ENCODE data around the gene OAS1.

Gene OAS1

GRCh38 chr12:112906712-112907414 is at the start of gene OAS1:
Gene OAS1 (plus strand): TSS chr12:112906962. CDS start chr12:112907040, 78 bp downstream.
- no peak for DNase-seq (ENCODE audit: low read depth)

DNA sequence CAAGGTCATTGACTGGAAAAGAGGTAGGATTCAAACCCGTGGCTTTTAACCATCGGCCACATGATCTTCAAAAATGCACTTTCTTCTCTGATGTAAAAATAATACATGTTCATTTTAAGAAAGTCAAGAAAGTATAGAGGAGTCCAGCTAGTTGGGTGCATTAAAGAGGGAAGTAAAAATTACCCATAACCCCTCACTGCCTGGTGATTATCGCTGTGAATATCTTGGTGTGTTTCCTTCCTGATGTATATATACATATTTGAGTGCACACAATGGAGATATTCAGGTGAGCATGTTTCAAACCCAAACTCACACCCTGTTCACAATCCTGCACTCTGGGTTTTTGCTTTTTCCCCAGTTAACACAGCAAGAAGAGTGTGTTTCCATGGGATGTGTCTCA is 47.5 kb upstream of the OAS1 start:
- no peak for DNase-seq (ENCODE audit: low read depth)

DNA sequence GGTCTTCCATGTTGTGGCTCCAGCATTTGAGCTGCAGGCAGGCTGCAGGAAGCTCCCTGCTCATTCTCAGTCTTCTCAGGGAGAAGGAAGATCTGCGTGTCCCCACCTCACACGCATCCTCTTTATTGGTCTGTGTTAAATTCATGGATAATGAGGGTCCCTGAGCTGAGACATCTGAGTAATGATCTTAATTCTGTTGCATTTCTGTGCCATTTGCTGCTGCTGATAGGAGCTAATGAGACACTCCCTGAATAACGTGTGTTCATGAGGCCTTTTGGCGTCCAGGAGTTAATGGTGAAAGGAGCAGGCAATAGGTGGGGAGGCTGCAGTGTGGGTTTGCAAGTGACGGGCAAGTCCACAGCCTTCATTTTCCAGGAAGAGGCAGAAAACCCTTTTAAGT is 46.6 kb upstream of the OAS1 start:
- no peak for DNase-seq (ENCODE audit: low read depth)

DNA sequence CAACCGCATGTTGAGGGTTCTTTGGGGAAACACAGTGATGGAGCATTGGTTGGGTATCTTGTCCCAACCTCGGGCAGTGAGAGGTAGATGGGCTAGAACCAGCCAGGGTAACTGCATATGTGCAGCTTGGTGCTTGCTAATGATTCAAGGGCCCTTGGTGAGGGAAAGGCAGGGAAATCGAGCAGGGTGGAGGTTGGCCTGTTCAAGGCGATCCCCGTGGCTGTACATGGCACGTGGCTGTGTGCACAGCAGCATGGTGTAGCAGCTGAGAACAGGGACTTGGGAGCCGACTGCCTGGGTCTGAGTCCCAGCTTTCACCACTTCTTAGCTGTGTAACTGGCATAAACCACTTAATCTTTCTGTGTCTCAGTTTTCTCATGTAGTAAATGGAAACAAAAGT is 45.5 kb upstream of the OAS1 start:
- no peak for DNase-seq (ENCODE audit: low read depth)

GRCh38 chr12:112862636-112863290 is 44.0 kb upstream of the OAS1 start:
- no peak for DNase-seq (ENCODE audit: low read depth)

GRCh38 chr12:112868459-112869041 is 38.2 kb upstream of the OAS1 start:
- no peak for DNase-seq (ENCODE audit: low read depth)

DNA sequence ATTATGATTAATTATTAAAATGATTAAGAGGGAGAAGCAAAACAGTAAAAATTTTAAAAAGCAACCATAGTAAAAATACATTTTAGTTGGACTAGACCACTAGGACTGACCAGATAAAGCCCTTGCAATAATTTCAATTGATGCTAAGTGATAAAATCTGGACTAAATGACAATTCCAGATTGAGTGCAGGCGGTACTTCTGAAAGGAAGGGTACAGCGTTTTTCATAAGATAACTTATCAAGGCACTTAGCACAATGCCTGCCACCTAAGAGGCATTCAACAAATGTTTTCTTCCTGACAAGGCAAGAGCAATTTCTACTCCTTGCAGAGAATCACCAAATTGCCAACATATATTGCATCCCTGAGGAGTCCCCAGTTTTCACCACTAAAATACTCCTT is 37.7 kb upstream of the OAS1 start:
- no peak for DNase-seq (ENCODE audit: low read depth)

GRCh38 chr12:112869778-112870177 is 37.0 kb upstream of the OAS1 start:
- no peak for DNase-seq (ENCODE audit: low read depth)

- no peak for DNase-seq (ENCODE audit: low read depth)
These were observed 36.3 kb upstream of the OAS1 start for GRCh38 chr12:112870267-112870980.

- DNase-seq (ENCODE audit: low read depth), result no peak
These were observed 31.2 kb upstream of the OAS1 start for GRCh38 chr12:112875608-112876007.

GRCh38 chr12:112876506-112876905 is 30.3 kb upstream of the OAS1 start:
- no peak for DNase-seq (ENCODE audit: low read depth)

- DNase-seq (ENCODE audit: low read depth), result no peak
These were observed 29.8 kb upstream of the OAS1 start for GRCh38 chr12:112877006-112877405.

DNA sequence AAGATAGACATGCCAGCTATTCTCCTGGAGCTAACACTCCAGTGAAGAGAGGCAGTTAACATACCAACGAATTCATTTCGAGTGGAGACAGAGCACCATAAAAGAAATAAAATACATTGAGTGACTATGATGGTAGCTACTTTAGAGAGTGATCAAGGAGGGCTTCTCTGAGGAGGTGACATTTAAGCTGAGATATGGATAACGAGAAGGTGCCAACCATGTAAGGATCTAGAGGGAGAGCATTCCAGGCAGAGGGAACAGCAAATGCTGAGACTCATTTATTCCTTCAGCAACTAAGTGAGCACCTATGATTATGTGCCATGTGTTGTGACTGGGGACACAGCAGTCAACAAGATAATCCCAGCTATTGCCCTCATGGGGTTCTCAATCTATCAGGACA is 28.3 kb upstream of the OAS1 start:
- DNase-seq (ENCODE audit: low read depth), result no peak

DNA sequence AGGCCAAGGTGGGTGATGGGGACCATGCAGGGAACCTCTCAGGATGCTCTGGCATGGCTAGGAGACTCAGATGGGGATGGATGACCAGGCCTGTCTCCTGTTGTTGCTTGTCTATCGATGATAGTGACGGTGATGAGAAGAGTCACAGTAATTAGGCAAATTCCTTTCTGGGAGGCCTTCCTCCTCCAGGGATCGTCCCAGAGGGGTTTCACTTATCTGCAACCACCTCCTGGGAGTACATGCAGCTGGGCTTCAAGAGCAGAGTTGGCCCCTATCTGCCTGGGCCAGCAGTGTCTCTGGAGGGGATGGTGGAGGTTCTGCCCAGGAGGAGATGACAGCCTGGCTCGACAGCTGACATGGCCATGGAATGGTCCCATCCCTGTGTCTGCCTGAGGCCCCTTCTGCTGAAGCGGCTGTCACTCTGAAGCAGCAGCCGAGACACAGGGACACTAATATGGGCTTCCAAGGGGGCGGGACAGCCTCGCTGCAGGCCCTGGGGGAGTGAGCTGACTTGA is 27.5 kb upstream of the OAS1 start:
- no peak for DNase-seq (ENCODE audit: low read depth)

- no peak for DNase-seq (ENCODE audit: low read depth)
These were observed 25.2 kb upstream of the OAS1 start for GRCh38 chr12:112881602-112882001.

GRCh38 chr12:112885236-112885635 is 21.5 kb upstream of the OAS1 start:
- no peak for DNase-seq (ENCODE audit: low read depth)

DNA sequence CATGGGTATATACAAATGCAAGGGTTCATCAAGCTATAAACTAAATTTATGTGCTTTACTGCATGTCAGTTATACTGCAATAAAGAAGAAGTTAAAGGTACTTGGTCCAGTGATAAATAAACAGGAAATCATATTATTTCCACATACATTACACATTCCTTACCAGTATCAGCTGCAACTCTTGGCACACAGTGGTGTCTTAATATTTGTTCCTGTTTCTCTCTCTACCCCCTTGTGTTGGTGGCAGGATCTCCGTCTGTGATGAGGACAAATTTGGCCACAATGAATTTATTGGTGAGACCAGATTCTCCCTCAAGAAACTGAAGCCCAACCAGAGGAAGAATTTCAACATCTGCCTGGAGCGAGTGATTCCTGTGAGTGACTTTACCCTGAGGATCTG is 19.2 kb upstream of the OAS1 start:
- DNase-seq (ENCODE audit: low read depth), result no peak

DNA sequence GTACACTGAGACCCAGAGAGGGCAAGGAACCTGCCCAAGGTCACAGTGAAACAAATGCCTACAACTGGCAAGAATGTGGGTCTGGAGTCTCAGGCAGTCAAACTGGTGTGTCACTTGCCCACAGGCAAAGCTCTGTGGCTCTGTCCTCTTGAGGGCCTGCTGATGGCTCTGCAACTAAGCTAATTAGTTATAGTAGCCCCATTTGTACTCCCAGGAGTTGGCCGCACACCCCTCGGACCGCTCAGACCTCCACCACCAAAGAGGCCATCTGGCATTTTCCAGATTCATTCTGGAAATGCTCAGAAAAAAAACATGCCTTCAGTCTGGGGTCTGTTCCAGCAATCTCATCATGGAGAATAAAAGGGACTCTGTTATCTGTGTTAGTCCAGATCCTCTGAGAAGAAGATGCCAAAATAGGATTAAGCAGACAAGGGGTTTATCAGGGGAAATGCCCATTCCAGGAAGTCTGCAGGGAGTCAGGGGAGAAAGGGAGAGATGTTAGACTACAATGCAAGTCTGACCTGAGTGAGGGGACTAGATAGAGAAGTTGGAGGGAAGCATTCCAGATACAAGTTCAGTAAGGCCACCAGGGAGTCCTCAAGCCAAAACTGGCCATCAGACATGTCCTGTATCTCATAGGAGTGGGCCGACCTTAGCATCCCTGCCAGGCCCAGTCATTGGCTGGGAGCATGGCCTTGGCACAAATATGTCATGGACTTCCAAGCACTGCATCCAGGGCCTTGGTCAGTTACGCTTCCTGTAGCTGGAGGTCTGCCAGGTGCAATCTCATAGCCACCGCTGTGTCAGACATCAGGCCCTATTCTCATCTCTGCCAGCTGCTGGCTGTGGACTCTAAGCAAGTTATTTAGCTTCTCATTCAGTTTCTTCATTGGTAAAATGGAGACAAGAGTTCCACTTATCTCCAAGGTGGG is 15.4 kb upstream of the OAS1 start:
- DNase-seq (ENCODE audit: low read depth), result no peak

GRCh38 chr12:112892856-112893255 is 13.9 kb upstream of the OAS1 start:
- no peak for DNase-seq (ENCODE audit: low read depth)

DNA sequence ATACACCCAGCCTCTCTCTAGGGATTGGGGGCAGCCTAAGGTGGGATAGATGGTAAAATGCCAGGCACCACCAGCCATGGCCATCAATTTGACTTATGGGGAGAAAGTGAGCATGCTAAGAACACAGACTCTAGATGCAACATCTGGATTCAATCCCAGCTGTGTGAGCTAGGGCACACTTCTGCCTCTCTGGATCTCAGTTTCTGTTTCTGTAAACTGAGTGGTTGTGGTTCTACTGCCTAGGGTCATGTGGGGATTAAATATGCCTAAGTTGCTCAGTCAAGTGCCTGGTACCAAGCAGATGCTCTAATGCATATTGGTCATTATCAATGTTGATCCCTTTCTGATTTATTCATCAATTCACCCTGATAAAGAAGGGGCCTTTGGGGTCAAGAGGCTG is 12.6 kb upstream of the OAS1 start:
- no peak for DNase-seq (ENCODE audit: low read depth)

DNA sequence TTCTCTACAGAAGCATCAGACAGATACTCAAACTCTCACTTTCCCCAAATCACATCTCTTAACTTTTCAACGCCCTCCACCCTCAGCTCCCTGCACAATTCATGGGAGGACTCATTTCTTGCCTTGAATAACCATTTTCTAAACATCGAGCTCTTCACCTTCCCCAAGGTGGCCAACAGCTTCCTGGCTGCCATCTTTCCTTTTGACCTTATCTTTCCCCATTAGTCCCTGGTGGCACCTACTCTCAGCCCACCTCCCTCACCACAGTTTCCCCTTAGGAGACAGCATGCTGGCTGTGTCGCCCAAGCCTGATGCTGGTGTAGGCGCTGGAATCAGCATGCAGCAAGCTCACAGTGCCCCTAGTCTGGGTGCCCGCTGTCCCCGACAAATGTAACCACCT is 8.4 kb upstream of the OAS1 start:
- DNase-seq (ENCODE audit: low read depth), result no peak
